ENCODE measurements around the gene DCAF8.

DCAF8 gene

GRCh38 chr1:160255781-160256300 lies 6.5 kb downstream of the DCAF8 start:
- in situ Hi-C loops (cut with MboI; ENCODE audit: low sequenced_read_pairs, unreplicated experiment): no loop called here
- no peak for DNase-seq (ENCODE audit: low spot score)
- no peak for TF ChIP-seq CTCF (IDR thresholded peaks at IDR 0.05; ENCODE audit: borderline replicate concordance, control extremely low read depth, extremely low read depth, insufficient read depth, missing control alignments)

- TF ChIP-seq CTCF (IDR thresholded peaks at IDR 0.05; ENCODE audit: borderline replicate concordance, control extremely low read depth, extremely low read depth, insufficient read depth, missing control alignments): peak; percentile 66
- peak; percentile 66 for DNase-seq (ENCODE audit: low spot score)
- in situ Hi-C loops (cut with MboI; ENCODE audit: low sequenced_read_pairs, unreplicated experiment): no loop called here
Measured at GRCh38 chr1:160251687-160252526, 10.4 kb downstream of the DCAF8 start.

- no peak for TF ChIP-seq CTCF (IDR thresholded peaks at IDR 0.05; ENCODE audit: borderline replicate concordance, control extremely low read depth, extremely low read depth, insufficient read depth, missing control alignments)
- no peak for DNase-seq (ENCODE audit: low spot score)
- in situ Hi-C loops (cut with MboI; ENCODE audit: low sequenced_read_pairs, unreplicated experiment): no loop called here
Measured at GRCh38 chr1:160251011-160251410, 11.3 kb downstream of the DCAF8 start.

- no peak for DNase-seq (ENCODE audit: low spot score)
- in situ Hi-C loops (cut with MboI; ENCODE audit: low sequenced_read_pairs, unreplicated experiment): no loop called here
- TF ChIP-seq CTCF (IDR thresholded peaks at IDR 0.05; ENCODE audit: borderline replicate concordance, control extremely low read depth, extremely low read depth, insufficient read depth, missing control alignments): no peak
Measured at GRCh38 chr1:160247053-160247452, 15.3 kb downstream of the DCAF8 start.

GRCh38 chr1:160245434-160245833 lies 16.9 kb downstream of the DCAF8 start:
- no peak for TF ChIP-seq CTCF (IDR thresholded peaks at IDR 0.05; ENCODE audit: borderline replicate concordance, control extremely low read depth, extremely low read depth, insufficient read depth, missing control alignments)
- DNase-seq (ENCODE audit: low spot score): no peak
- in situ Hi-C loops (cut with MboI; ENCODE audit: low sequenced_read_pairs, unreplicated experiment): no loop called here

- in situ Hi-C loops (cut with MboI; ENCODE audit: low sequenced_read_pairs, unreplicated experiment): no loop called here
- DNase-seq (ENCODE audit: low spot score): no peak
- no peak for TF ChIP-seq CTCF (IDR thresholded peaks at IDR 0.05; ENCODE audit: borderline replicate concordance, control extremely low read depth, extremely low read depth, insufficient read depth, missing control alignments)
Measured at GRCh38 chr1:160244209-160244608, 18.1 kb downstream of the DCAF8 start.
